ENCODE measurements around the gene ABCB8. TPM values are rescaled to one million over a fixed set of nuclear protein-coding genes. Genes with fewer than 3 reads are reported as not detected.
"Not testable (repeated sequence)": the region's sequence is repeated elsewhere in the genome, so short reads cannot be mapped to it uniquely, and the experiment has no call there.

Gene ABCB8
- total RNA-seq, 2 experiments from 2014 or later = 48.1 to 48.3 TPM

DNA sequence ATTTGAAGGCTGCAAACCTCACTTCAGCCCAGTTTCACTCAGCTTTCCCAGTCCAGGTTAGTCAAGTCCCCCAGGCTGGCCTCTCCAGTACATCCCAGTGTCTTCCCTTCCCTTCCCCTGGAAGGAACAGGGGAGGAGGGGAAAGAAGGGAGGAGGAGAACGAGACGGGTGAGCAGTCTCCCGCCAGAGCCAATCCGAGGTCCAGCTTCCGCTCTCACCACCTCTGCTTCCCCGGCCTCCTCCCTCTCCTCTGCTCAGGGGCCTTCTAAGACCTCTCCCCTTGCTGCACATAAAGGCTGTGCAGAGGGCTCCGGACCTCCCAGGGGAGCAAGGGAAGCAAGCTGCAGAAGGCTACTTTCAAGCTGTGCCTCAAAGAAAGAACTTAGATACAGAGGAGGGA, 8.0 kb upstream of the ABCB8 start:
- Mint-ChIP-seq H3K36me3 (no peaks in the 10 kb centered on the region), H3K4me1 (peaks cover 30% of the 10 kb centered on the region), H3K9me3 (no peaks in the 10 kb centered on the region), H3K27me3 (peaks cover 18% of the 10 kb centered on the region), H3K27ac (no peak overlapping the region), H3K4me3 (no peak overlapping the region)
- ATAC-seq (ENCODE audit: low read depth) (no peak), DNase-seq (no peak)
- POLR2A ChIA-PET = interaction anchor here (2.8 to 3.5 kb wide), 2 partner anchors 8 to 10 kb away, joined by 11 to 26 read pairs; partner anchors contain the start of gene ABCB8

DNA sequence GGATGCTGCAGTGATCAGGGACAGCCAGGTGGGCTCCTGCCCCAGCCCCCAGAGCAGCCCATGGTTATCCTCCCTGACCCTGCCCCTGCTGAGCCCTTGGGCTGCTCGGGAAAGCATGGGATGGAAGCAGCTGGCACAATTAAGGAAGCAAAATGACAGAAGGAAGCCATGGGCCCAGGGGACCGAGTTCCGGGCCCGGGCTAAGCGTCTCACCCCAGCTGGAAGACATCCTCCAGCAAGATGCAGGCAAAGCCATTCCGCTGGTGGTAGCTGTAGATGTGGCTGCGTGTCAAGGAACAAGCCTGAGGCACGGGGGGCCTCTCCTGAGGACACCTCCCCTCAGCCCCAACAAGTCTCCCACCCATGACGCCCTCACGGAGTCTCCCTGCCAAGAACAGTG, 5.0 kb upstream of the ABCB8 start:
- DNase-seq (no peak), ATAC-seq (ENCODE audit: low read depth) (no peak)
- Mint-ChIP-seq H3K27ac (no peak overlapping the region), H3K9me3 (no peaks in the 10 kb centered on the region), H3K27me3 (peaks cover 18% of the 10 kb centered on the region), H3K36me3 (no peaks in the 10 kb centered on the region), H3K4me3 (no peak overlapping the region), H3K4me1 (peaks cover 15% of the 10 kb centered on the region)
- POLR2A ChIA-PET = no interaction called here

DNA sequence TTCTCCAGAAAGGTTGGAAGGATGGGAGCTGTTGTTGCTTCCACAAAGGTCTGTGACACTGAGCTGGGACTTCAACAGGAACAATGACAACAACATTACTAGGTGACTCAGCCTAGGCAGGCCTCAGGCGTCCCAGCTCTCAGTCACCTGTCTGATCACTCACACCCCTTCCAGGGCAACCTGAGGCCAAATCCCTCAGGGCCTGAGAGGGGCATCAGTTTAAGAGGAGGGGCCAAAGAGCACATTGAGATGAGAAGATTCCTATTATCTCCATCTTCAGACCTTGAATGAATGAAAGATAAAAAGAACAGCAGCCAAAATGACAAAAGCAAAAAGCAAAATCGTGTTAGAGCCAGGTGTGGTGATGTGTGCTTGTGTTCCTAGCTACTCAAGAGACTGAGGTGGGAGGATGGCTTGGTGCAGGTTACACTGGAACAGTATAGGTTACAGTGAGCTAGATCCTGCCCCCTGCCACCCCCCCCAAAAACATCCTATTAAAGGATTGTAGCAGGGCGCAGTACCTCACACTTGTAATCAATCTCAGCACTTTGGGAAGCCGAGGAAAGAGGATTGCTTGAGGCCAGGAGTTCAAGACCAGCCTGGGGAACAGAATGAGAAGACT, 3.7 kb upstream of the ABCB8 start, which contains the start of gene ATG9B:
Gene ATG9B, minus strand, starts transcription at position 60 of the 622 bp plus-strand sequence. CDS start 71 bp downstream, outside the sequence.
- ATAC-seq (ENCODE audit: low read depth) = no peak
- no peak for DNase-seq
- Mint-ChIP-seq H3K36me3 (peaks cover 2% of the 10 kb centered on the region), H3K27me3 (peaks cover 13% of the 10 kb centered on the region), H3K4me3 (no peak within 1 kb of the TSS), H3K4me1 (peaks cover 14% of the 10 kb centered on the region), H3K9me3 (no peaks in the 10 kb centered on the region), H3K27ac (no peak within 1 kb of the TSS)
- POLR2A ChIA-PET = no interaction called here

GRCh38 chr7:151025924-151026671, 2.2 kb upstream of the ABCB8 start:
- POLR2A ChIA-PET = interaction anchor here (1.6 kb wide), 1 partner anchor 12 kb away, joined by 3 read pairs; no protein-coding TSS in a partner anchor
- Mint-ChIP-seq H3K4me3 (no peak overlapping the region), H3K27ac (no peak overlapping the region), H3K9me3 (no peaks in the 10 kb centered on the region), H3K4me1 (peaks cover 15% of the 10 kb centered on the region), H3K27me3 (peaks cover 2% of the 10 kb centered on the region), H3K36me3 (peaks cover 2% of the 10 kb centered on the region)
- ATAC-seq (ENCODE audit: low read depth) = no peak
- no peak for DNase-seq

- not testable (repeated sequence) for H3K9me3 Mint-ChIP-seq; ATAC-seq (ENCODE audit: low read depth); H3K36me3 Mint-ChIP-seq; DNase-seq; H3K27me3 Mint-ChIP-seq
- Mint-ChIP-seq H3K4me1 (peaks cover 15% of the 10 kb centered on the region), H3K4me3 (peak overlapping the region; percentile 86), H3K27ac (peak overlapping the region; percentile 92)
- POLR2A ChIA-PET = interaction anchor here (1.0 to 1.7 kb wide), 8 partner anchors 8 to 58 kb away, joined by 3 to 26 read pairs (median 9); partner anchors contain the start of genes SLC4A2 and TMUB1
Observed at GRCh38 chr7:151026771-151027727, 1.2 kb upstream of the ABCB8 start.

DNA sequence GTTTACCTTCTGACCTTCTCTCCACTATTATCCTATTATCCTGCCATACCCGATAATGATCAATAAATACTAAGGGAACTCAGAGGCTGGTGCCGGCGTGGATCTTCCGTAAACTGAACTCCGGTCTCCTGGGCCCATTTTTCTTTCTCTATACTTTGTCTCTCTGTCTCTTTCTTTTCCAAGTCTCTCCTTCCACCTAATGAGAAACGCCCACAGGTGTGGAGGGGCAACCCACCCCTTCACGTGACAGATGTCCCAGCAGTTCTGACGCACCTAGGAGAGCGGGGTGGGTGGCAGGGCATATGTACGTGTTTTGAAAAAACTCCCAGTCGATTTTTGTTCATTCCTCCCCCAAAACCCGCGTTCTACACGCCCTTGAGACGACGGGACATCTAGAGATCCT, 521 bp upstream of the ABCB8 start:
- peaks cover 15% of the 10 kb centered on the region for H3K4me1 Mint-ChIP-seq
- not testable (repeated sequence) for H3K36me3 Mint-ChIP-seq; DNase-seq; ATAC-seq (ENCODE audit: low read depth); H3K27me3 Mint-ChIP-seq; H3K9me3 Mint-ChIP-seq
- peak overlapping the region; percentile 86 for H3K4me3 Mint-ChIP-seq
- POLR2A ChIA-PET = interaction anchor here (0.6 to 1.7 kb wide), 13 partner anchors 9 to 272 kb away, joined by 3 to 26 read pairs (median 7); partner anchors contain the start of genes FASTK, SLC4A2 and TMUB1
- peak overlapping the region; percentile 92 for H3K27ac Mint-ChIP-seq

GRCh38 chr7:151028948-151029501, 775 bp downstream of the ABCB8 start:
- Mint-ChIP-seq H3K4me1 (peaks cover 15% of the 10 kb centered on the region), H3K27ac (peak overlapping the region; percentile 92), H3K27me3 (no peaks in the 10 kb centered on the region), H3K36me3 (peaks cover 2% of the 10 kb centered on the region), H3K4me3 (peak overlapping the region; percentile 86), H3K9me3 (no peaks in the 10 kb centered on the region)
- no peak for DNase-seq
- POLR2A ChIA-PET = interaction anchor here (0.7 to 1.7 kb wide), 13 partner anchors 9 to 198 kb away, joined by 3 to 26 read pairs (median 6); partner anchors contain the start of genes ABCF2, FASTK, SLC4A2 and TMUB1
- no peak for ATAC-seq (ENCODE audit: low read depth)

DNA sequence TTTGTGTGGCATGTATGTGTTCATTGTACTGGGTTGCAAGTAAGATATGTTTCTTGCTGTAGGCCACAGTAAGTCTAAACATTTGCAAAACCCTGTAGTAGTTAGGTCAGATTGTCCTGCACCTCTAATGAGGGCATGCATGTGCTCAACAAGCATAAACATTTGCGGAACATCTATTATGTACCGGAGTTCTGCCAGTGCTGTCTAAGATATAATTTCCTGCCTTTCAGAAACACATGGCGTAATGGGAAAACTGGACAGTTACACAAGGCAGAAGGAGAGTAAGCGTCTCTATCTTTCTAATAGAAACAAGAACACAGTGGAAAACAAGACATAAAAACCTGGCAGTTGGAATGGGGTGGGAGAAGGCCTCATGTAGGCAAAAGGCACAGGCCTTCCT, 2.8 kb downstream of the ABCB8 start:
- Mint-ChIP-seq H3K9me3 (no peaks in the 10 kb centered on the region), H3K4me1 (peaks cover 15% of the 10 kb centered on the region), H3K36me3 (peaks cover 2% of the 10 kb centered on the region), H3K4me3 (no peak overlapping the region), H3K27me3 (no peaks in the 10 kb centered on the region), H3K27ac (no peak overlapping the region)
- DNase-seq = no peak
- POLR2A ChIA-PET = no interaction called here
- no peak for ATAC-seq (ENCODE audit: low read depth)

DNA sequence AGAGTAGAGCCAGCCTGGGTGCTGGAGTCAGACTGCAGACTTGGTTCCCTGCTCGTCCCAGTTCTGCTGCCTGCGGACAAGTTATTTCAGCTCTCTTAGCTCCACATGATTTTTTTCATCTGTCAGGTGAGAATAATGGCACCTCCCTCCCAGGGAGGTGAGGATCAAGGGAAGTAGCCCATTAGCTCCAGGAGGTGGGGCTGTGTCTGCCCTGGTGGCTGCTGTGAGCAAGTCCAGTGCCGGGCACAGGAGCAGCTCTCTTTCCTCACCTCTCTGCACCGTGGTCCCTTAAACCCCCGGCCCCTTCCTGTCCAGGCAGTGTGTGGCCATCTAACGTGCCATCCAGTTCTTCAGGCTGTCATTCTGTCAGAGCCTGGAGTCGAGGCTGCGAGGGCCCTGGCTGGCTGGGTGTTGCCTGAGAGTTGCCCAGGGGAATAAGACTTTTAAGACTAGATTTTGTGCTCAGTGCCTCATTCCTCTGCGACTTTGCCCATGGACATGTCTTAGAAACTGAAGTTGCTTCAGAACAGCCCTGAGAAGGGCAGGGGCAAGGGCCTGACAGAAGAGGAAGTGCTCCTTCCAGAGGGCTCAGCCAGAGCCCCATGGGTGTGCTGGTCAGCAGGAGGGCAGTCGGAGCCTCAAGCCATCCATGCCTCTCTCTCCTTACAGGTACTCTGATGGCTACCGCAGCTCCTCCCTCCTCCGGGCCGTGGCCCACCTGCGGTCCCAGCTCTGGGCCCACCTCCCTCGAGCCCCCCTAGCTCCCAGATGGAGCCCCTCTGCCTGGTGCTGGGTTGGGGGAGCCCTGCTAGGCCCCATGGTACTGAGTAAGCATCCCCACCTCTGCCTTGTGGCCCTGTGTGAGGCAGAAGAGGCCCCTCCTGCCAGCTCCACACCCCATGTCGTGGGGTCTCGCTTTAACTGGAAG, 5.0 kb downstream of the ABCB8 start:
- Mint-ChIP-seq H3K27ac (no peak overlapping the region), H3K4me1 (peaks cover 8% of the 10 kb centered on the region), H3K9me3 (no peaks in the 10 kb centered on the region), H3K36me3 (peaks cover 2% of the 10 kb centered on the region), H3K4me3 (no peak overlapping the region), H3K27me3 (no peaks in the 10 kb centered on the region)
- DNase-seq (no peak), ATAC-seq (ENCODE audit: low read depth) (no peak)
- POLR2A ChIA-PET = interaction anchor here (0.9 kb wide), 1 partner anchor 13 kb away, joined by 3 read pairs; no protein-coding TSS in a partner anchor

DNA sequence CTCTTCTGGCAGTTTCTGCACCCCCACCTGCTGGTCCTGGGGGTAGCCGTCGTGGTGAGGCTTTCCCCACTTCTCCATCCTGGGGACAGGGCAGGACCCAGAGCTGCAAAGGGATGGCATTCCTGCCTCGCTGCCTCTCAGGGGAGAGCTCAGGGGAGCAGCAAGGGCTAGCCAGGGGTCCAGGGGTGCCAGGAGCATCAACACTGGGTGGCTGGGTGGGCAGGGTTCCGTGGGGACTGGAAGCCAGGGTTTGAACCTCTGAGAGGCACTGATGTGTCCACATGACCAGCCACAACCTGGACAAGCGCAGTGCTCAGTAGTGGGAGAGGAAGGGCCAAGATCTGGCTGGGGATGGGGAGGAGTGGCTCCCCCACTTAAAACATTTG, 5.6 kb downstream of the ABCB8 start:
- Mint-ChIP-seq H3K4me3 (no peak overlapping the region), H3K27me3 (no peaks in the 10 kb centered on the region), H3K4me1 (peaks cover 5% of the 10 kb centered on the region), H3K9me3 (no peaks in the 10 kb centered on the region), H3K27ac (no peak overlapping the region), H3K36me3 (no peaks in the 10 kb centered on the region)
- ATAC-seq (ENCODE audit: low read depth) (no peak), DNase-seq (no peak)
- POLR2A ChIA-PET = interaction anchor here (0.9 kb wide), 1 partner anchor 12 kb away, joined by 3 read pairs; no protein-coding TSS in a partner anchor

- DNase-seq = no peak
- peaks cover 2% of the 10 kb centered on the region for H3K36me3 Mint-ChIP-seq
- no peaks in the 10 kb centered on the region for H3K27me3 Mint-ChIP-seq
- POLR2A ChIA-PET = interaction anchor here (0.9 kb wide), 1 partner anchor 12 kb away, joined by 3 read pairs; no protein-coding TSS in a partner anchor
- ATAC-seq (ENCODE audit: low read depth) = no peak
- H3K4me3 Mint-ChIP-seq = no peak overlapping the region
- no peaks in the 10 kb centered on the region for H3K9me3 Mint-ChIP-seq
- no peak overlapping the region for H3K27ac Mint-ChIP-seq
- H3K4me1 Mint-ChIP-seq = peaks cover 6% of the 10 kb centered on the region
Observed at GRCh38 chr7:151034312-151035025, 6.2 kb downstream of the ABCB8 start.
